Upper lobe of right lung (tissue), 1 donor: ENCODE results near the gene MAN2B2. TPM values are rescaled to one million over a fixed set of nuclear protein-coding genes. Genes with fewer than 3 reads are reported as not detected.

Experiments
- ATAC-seq: fragments of 200-7000 bp; cut with Tn5 transposase; one replicate; pipeline ENCODE4 v1.9.1; 2020; ENCODE audit warnings: mild to moderate bottlenecking, moderate library complexity
- DNase-seq: peaks from one replicate; pipeline ENCODE4 v3.0.0-alpha.2; 2020
- H3K27ac ChIP-seq: fragments of 200-600 bp; one replicate; pipeline ENCODE4 v1.8.0; 2022
- H3K27me3 ChIP-seq: fragments of 200-600 bp; one replicate; pipeline ENCODE4 v1.8.0; 2022; ENCODE audit warnings: mild to moderate bottlenecking
- H3K36me3 ChIP-seq: fragments of 200-600 bp; one replicate; pipeline ENCODE4 v1.8.0; 2022
- H3K4me1 ChIP-seq: fragments of 200-600 bp; one replicate; pipeline ENCODE4 v1.8.0; 2022
- H3K4me3 ChIP-seq: fragments of 200-600 bp; one replicate; pipeline ENCODE4 v1.8.0; 2022; ENCODE audit warnings: mild to moderate bottlenecking
- H3K9me3 ChIP-seq: fragments of 200-600 bp; one replicate; pipeline ENCODE4 v1.8.0; 2022
- intact Hi-C: fragments of 100-400 bp; cut with DNase I; formaldehyde crosslinking; loops from one replicate; pipeline ENCODE4 v1.11.0; 2022
- total RNA-seq: library from RNA; stranded (reverse); fragmentation: NEBNext Ultra II Directional; extraction: Animal tissue kit (Norgen Biotek cat#: 25700); gene quantifications from one replicate; pipeline ENCODE4 v1.2.1, GENCODE V29; 2021
- TF ChIP-seq, protein P1 (sequence below): fragments of 200-600 bp; IDR thresholded peaks from one replicate; pipeline ENCODE4 v1.8.0; 2022; ENCODE audit warnings: antibody characterized with exemption
- donor health status: DM: no; HTN: yes; CAD: no; lungs with severe emphysema.

The MAN2B2 gene
- total RNA-seq, 1 donor from 2014 or later, result 39.6 TPM

DNA sequence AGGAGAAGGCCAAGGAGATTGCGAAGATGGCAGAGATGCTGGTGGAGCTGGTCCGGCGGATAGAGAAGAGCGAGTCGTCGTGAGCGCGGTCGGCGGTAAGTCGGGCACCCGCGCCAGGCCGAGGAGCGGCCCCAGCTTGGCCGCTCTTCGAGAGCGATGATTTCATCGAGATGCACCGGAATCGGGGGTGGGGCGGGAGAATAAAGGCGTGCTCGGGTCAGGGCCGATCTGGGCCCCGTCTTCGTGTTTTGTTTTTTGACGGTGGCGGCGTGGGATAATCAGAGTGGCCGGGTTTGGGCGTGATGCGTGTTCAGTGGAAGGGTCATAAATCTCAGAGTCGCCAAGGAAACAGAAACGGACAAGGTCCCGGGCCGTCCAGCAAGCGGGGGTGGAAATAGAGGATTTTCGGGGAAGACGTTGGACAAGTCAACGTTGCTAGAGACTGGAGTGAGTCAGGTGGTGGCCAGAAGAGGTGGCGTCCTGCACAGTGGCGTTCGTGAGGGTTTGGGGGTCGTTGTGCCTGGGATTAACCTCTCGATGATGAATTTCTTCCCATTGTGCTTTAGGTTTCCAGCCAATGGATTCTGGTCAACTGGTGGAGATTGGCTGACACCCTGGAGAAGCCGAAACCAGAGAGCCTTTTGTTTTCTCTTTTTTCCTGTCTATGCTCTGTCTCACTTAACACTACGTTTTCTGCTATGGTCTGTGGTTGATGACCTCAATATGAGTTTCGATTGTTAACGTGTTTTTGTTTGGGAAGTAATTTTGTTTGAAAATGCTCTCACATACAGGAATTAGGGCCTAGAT is 66.4 kb downstream of the MAN2B2 start:
- TF ChIP-seq, protein P1, sequence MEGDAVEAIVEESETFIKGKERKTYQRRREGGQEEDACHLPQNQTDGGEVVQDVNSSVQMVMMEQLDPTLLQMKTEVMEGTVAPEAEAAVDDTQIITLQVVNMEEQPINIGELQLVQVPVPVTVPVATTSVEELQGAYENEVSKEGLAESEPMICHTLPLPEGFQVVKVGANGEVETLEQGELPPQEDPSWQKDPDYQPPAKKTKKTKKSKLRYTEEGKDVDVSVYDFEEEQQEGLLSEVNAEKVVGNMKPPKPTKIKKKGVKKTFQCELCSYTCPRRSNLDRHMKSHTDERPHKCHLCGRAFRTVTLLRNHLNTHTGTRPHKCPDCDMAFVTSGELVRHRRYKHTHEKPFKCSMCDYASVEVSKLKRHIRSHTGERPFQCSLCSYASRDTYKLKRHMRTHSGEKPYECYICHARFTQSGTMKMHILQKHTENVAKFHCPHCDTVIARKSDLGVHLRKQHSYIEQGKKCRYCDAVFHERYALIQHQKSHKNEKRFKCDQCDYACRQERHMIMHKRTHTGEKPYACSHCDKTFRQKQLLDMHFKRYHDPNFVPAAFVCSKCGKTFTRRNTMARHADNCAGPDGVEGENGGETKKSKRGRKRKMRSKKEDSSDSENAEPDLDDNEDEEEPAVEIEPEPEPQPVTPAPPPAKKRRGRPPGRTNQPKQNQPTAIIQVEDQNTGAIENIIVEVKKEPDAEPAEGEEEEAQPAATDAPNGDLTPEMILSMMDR, result no peak
- H3K4me3 ChIP-seq, result peak overlapping the region; percentile 86
- H3K9me3 ChIP-seq, result no peaks in the 10 kb centered on the region
- H3K27ac ChIP-seq, result peak overlapping the region; percentile 96
- DNase-seq (no peak), ATAC-seq (peak; percentile 65)
- H3K36me3 ChIP-seq, result peaks cover 15% of the 10 kb centered on the region
- no peaks in the 10 kb centered on the region for H3K27me3 ChIP-seq
- H3K4me1 ChIP-seq, result peaks cover 20% of the 10 kb centered on the region
- intact Hi-C loops, result no loop called here

DNA sequence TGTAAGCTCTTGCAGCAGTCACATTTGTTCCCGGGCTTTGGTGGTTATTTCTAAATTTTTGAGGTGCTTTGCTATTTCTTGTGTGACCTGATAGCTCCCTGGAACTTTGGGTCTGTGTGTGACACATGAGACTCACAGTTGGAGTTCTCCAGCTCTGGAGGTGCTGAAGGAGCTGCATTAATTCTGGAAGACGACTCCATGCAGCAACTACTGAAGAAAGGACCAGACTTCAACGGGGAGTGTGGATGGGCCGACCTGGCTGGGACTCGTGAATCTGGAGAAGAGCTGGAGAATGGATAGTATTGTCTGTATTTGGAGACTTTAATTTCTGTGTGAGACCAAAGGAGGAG is 67.0 kb downstream of the MAN2B2 start:
- Histone ChIP-seq H3K27me3 (no peaks in the 10 kb centered on the region), H3K9me3 (no peaks in the 10 kb centered on the region), H3K4me3 (peak overlapping the region; percentile 86), H3K4me1 (peaks cover 20% of the 10 kb centered on the region), H3K36me3 (peaks cover 15% of the 10 kb centered on the region), H3K27ac (peak overlapping the region; percentile 96)
- intact Hi-C loops, result no loop called here
- TF ChIP-seq, protein P1, result no peak
- DNase-seq (no peak), ATAC-seq (no peak)

DNA sequence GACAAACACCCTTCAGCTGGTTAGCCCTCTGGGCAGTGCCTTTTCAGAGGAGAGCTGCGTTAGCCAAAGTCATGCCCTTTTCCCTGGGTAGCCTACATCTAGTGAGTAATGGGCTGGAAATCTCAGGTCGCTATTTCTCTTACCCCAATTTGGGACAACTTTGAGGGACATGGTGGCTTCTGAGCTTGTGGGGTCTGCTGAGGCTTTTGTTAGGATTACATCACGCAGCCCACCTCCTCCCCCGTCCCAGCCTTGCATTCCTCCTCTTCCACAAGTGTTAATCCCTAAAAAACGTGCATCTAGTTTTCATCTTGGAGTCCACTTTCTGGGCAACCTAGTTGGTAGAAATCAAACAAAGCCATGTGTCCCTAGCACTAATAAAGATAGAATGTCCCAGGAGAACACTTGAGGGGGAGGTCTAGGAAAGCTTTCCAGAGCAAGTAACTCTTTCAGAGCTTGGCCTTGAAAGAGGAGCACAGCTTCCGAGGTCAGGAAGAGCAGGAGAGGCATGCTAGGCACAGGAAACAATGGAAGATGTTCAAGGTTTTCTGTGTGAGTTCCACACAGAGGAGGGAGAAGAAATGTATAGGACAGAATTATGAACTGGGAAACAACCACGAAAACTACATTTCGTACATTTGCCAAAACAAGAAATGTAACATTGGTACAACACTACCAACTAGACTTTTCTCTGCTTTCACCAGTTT is 68.3 kb downstream of the MAN2B2 start:
- no peak for ATAC-seq
- Histone ChIP-seq H3K27me3 (no peaks in the 10 kb centered on the region), H3K4me1 (peaks cover 20% of the 10 kb centered on the region), H3K4me3 (no peak overlapping the region), H3K36me3 (peaks cover 15% of the 10 kb centered on the region), H3K9me3 (no peaks in the 10 kb centered on the region), H3K27ac (no peak overlapping the region)
- intact Hi-C loops, result no loop called here
- TF ChIP-seq, protein P1, result no peak
- no peak for DNase-seq

DNA sequence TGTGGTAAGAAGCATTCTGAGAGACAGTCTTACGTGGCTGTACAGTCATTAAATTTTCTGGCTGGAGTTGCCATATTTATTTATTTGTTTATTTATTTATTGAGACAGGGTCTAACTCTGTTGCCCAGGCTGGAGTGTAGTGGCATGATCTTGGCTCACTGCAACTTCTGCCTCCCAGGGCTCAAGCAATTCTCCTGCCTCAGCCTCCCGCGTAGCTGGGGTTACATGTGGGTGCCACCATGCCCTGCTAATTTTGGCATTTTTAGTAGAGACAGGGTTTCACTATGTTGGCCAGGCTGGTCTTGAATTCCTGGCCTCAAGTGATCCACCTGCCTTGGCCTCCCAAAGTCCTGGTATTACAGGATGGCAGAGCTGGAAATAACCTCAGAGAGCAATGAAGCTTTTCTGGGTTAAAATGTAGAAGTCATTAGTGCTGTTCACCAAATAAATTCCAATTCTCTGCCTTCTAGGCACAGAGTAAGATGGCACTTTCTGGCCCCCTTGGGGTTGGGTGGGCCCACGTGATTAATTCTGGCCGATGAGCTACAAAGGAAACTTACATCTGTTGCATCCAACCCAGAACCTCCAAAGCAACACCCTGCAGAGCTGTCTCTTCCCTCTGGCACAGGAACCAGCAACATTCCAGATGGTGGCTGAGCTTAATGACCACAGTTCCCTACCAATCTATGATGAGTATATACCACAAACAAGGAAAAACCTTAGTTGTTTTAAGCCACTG is 70.0 kb downstream of the MAN2B2 start:
- intact Hi-C loops, result no loop called here
- Histone ChIP-seq H3K9me3 (no peaks in the 10 kb centered on the region), H3K4me3 (no peak overlapping the region), H3K36me3 (peaks cover 15% of the 10 kb centered on the region), H3K4me1 (peaks cover 15% of the 10 kb centered on the region), H3K27me3 (no peaks in the 10 kb centered on the region), H3K27ac (no peak overlapping the region)
- ATAC-seq (no peak), DNase-seq (no peak)
- TF ChIP-seq, protein P1, result no peak

DNA sequence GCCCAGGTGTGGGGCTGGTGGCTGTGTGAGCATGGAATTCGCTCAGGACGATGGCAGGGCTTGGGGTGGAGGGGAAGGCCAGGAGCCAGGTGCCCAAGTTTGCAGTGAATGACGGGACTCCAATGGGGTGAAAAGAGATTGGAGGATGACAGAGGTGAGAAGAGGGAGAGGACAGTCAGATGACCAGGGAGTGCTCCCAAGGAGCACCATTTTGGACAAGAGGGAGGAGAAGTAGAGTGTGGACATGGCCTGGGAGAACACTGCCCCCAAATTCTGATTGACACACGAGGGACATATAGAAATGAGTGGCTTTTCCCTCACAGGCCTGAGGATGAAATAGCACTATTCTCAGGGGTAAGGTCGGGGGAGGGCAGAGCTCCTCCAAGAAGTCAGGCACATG is 72.2 kb downstream of the MAN2B2 start:
- ATAC-seq (no peak), DNase-seq (no peak)
- no peak overlapping the region for H3K27ac ChIP-seq
- no peaks in the 10 kb centered on the region for H3K27me3 ChIP-seq
- TF ChIP-seq, protein P1, result no peak
- intact Hi-C loops, result no loop called here
- H3K4me1 ChIP-seq, result peaks cover 10% of the 10 kb centered on the region
- H3K4me3 ChIP-seq, result no peak overlapping the region
- peaks cover 10% of the 10 kb centered on the region for H3K36me3 ChIP-seq
- H3K9me3 ChIP-seq, result no peaks in the 10 kb centered on the region
